PC-9 (cell line): ENCODE data around the gene SETD7.

Experiments used
- EZH2 ChIP-seq: fragments of 200-600 bp; sonication (generic); IDR thresholded peaks from 2 replicates; pipeline ENCODE4 v1.8.0; 2017; ENCODE audit warnings: antibody characterized with exemption, low read depth
- TF ChIP-seq, protein P1 (sequence below): fragments of 200-600 bp; sonication (generic); conservative IDR thresholded peaks from 2 replicates; pipeline ENCODE4 v1.6.1; 2017; ENCODE audit warnings: mixed run types, antibody characterized with exemption, mild to moderate bottlenecking, moderate library complexity

DNA sequence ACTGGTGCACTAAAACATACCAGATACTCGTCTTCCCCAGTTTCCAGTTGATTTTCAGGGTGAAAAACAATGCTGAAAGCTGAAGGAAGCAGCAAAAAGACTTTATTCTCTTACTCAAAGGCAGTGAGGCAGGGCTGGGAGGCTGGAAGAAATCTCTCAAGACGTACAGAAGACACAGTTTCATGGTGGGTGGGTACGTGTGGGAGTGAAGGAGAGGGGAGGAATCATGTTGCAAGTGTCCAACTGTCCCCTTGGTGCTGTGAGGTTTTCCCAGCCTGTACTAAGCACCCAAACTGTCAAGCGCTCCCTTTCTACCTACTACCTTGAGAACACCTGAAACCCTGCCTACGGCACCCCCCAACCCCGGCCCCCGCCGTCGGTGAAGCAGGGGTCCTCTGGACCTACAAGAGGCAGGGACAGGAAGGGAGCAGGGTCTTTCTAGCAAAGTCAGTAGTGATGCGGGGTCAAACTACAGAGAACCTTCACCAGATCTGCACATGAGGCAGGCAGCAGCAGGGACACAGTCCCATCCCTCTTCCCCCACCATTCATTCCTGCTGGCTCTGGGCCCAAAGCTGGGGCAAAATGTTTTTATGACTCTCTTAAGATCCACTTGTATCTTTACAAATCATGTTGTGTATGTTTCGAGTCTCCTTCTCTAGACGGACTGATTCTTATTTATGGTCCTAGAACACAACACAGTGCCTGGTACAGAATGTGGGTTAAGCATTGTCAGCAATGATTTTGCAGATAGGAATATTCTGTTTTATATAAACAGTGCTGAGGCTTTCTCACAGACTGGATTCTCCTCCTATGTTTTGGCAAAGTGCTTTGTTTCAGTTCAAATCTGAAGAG lies 2.4 kb upstream of the SETD7 start:
- TF ChIP-seq, protein P1, sequence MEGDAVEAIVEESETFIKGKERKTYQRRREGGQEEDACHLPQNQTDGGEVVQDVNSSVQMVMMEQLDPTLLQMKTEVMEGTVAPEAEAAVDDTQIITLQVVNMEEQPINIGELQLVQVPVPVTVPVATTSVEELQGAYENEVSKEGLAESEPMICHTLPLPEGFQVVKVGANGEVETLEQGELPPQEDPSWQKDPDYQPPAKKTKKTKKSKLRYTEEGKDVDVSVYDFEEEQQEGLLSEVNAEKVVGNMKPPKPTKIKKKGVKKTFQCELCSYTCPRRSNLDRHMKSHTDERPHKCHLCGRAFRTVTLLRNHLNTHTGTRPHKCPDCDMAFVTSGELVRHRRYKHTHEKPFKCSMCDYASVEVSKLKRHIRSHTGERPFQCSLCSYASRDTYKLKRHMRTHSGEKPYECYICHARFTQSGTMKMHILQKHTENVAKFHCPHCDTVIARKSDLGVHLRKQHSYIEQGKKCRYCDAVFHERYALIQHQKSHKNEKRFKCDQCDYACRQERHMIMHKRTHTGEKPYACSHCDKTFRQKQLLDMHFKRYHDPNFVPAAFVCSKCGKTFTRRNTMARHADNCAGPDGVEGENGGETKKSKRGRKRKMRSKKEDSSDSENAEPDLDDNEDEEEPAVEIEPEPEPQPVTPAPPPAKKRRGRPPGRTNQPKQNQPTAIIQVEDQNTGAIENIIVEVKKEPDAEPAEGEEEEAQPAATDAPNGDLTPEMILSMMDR = no peak
- no peak for TF ChIP-seq EZH2
